OCI-M2 (cell line): ENCODE measurements around the gene ERP29.
"Not testable (repeated sequence)": the region's sequence is repeated elsewhere in the genome, so short reads cannot be mapped to it uniquely, and the experiment has no call there.

ENCODE experiments used
- DNase-seq: peaks from one replicate; lab custom pipeline; 2025; ENCODE audit not compliant: unreplicated experiment; lab: John Stamatoyannopoulos, UW

ERP29 gene

GRCh38 chr12:112001576-112001975, 11.7 kb upstream of the ERP29 start:
- no peak for DNase-seq

- no peak for DNase-seq
Observed at GRCh38 chr12:112004041-112004440, 9.2 kb upstream of the ERP29 start.

GRCh38 chr12:112005419-112006395, 7.5 kb upstream of the ERP29 start:
- DNase-seq, result no peak

GRCh38 chr12:112007945-112008344, 5.3 kb upstream of the ERP29 start:
- no peak for DNase-seq

GRCh38 chr12:112008918-112009317, 4.3 kb upstream of the ERP29 start:
- DNase-seq, result no peak

GRCh38 chr12:112009596-112009995, 3.6 kb upstream of the ERP29 start:
- not testable (repeated sequence) for DNase-seq

- DNase-seq, result no peak
Observed at GRCh38 chr12:112010415-112011344, 2.5 kb upstream of the ERP29 start.

GRCh38 chr12:112011685-112012084, 1.5 kb upstream of the ERP29 start:
- DNase-seq, result no peak

GRCh38 chr12:112013601-112014402, 576 bp downstream of the ERP29 start:
- no peak for DNase-seq

- no peak for DNase-seq
Observed at GRCh38 chr12:112015938-112016337, 2.7 kb downstream of the ERP29 start.

- no peak for DNase-seq
Observed at GRCh38 chr12:112017041-112017440, 3.8 kb downstream of the ERP29 start.

- no peak for DNase-seq
Observed at GRCh38 chr12:112018571-112019237, 5.5 kb downstream of the ERP29 start.

- no peak for DNase-seq
Observed at GRCh38 chr12:112020947-112021457, 7.8 kb downstream of the ERP29 start.

GRCh38 chr12:112022241-112023016, 9.2 kb downstream of the ERP29 start:
- DNase-seq, result no peak

- no peak for DNase-seq
Observed at GRCh38 chr12:112023759-112024396, 10.7 kb downstream of the ERP29 start.

GRCh38 chr12:112025808-112026375, 12.7 kb downstream of the ERP29 start:
- DNase-seq, result no peak

GRCh38 chr12:112029301-112029700, 16.1 kb downstream of the ERP29 start:
- no peak for DNase-seq

- no peak for DNase-seq
Observed at GRCh38 chr12:112031472-112031871, 18.2 kb downstream of the ERP29 start.
